ENCODE results near the gene PRKRIP1.
"Not testable (repeated sequence)": the region's sequence is repeated elsewhere in the genome, so short reads cannot be mapped to it uniquely, and the experiment has no call there.

Gene PRKRIP1

DNA sequence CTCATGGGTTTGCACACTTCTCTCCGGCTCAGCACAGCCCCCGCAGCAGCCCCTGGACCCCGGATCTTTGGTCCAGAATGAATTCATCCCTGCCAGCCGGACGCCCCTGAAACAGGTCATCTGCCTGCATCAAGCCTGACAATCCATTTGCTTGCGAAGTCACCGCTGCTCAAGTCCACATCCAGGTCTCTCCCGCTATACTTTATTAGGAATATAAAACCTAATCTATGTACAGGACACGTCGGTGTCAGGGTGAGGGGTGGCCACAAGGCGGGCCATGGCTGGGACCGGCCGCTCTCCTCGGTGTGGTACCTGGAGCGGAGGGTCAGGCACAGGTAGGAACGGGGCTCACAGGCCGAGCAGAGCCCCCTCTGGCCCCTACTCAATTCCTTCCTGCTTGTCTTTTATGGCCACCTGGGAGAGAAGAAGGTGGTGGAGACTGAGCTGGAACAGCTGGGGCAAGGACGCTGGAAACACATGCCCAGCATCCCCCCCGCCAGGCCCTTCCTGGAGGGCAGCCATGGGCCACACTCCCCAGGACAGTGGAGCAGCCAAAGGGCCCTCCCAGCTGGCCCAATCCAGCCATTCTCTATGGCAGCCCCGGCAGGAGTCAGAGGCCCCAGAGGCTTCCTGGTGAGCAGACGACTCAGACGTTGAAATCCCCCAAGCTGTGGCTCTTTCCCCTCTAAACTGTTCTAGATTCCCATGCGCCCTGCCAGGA is 77.3 kb downstream of the PRKRIP1 start:
- H3K36me3 ChIP-seq (ENCODE audit: insufficient read depth, low read length): peaks cover 53% of the 10 kb centered on the region
- no peaks in the 10 kb centered on the region for H3F3A ChIP-seq (ENCODE audit: insufficient read depth, low read length)
- H3K9me2 ChIP-seq (ENCODE audit: low read depth, low read length): no peaks in the 10 kb centered on the region
- H3K4me1 ChIP-seq (ENCODE audit: insufficient read depth, low read length, severe bottlenecking): peaks cover 4% of the 10 kb centered on the region
- H4K20me1 ChIP-seq (ENCODE audit: insufficient read depth, low read length): no peaks in the 10 kb centered on the region
- no peak overlapping the region for H3K4me3 ChIP-seq (ENCODE audit: low read depth, low read length, poor library complexity, severe bottlenecking)
- TF ChIP-seq, protein P1, sequence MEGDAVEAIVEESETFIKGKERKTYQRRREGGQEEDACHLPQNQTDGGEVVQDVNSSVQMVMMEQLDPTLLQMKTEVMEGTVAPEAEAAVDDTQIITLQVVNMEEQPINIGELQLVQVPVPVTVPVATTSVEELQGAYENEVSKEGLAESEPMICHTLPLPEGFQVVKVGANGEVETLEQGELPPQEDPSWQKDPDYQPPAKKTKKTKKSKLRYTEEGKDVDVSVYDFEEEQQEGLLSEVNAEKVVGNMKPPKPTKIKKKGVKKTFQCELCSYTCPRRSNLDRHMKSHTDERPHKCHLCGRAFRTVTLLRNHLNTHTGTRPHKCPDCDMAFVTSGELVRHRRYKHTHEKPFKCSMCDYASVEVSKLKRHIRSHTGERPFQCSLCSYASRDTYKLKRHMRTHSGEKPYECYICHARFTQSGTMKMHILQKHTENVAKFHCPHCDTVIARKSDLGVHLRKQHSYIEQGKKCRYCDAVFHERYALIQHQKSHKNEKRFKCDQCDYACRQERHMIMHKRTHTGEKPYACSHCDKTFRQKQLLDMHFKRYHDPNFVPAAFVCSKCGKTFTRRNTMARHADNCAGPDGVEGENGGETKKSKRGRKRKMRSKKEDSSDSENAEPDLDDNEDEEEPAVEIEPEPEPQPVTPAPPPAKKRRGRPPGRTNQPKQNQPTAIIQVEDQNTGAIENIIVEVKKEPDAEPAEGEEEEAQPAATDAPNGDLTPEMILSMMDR (IDR thresholded peaks at IDR 0.05; ENCODE audit: low read length): no peak
- no peak for TF ChIP-seq EZH2 (IDR thresholded peaks at IDR 0.05; ENCODE audit: borderline replicate concordance, low read length)
- no peaks in the 10 kb centered on the region for H3K27me3 ChIP-seq (ENCODE audit: insufficient read depth, low read length)
- H3K4me2 ChIP-seq (ENCODE audit: low read length): no peak overlapping the region
- H3K9me3 ChIP-seq (ENCODE audit: low read length): no peaks in the 10 kb centered on the region
- no peaks in the 10 kb centered on the region for H3K79me2 ChIP-seq (ENCODE audit: insufficient read depth, low read length)
- H3K27ac ChIP-seq (ENCODE audit: low read depth, low read length, poor library complexity, severe bottlenecking): no peak overlapping the region
- H3K9ac ChIP-seq (ENCODE audit: low read length): no peak overlapping the region
- H2AFZ ChIP-seq (ENCODE audit: low read length): no peak overlapping the region

DNA sequence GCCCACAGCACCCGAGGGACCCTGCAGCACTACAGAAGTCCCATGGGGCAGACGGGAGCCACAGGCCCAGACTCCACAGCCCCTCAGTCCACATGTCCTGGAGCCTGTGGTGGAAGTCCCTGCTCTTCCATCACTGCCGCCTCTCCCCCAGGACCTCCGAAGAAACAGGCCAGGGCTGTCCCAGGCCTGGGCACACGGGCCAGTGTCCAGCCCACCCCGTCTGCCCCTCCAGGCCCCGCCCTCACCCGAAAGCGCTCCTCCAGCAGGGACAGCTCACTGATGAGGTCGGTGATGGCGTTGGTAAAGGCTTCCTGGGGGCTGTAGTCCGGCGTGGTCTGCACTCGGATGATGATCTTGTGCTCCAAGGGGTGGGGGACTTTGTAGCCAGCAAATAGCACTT is 78.0 kb downstream of the PRKRIP1 start:
- H4K20me1 ChIP-seq (ENCODE audit: insufficient read depth, low read length); H3K27me3 ChIP-seq (ENCODE audit: insufficient read depth, low read length); H3K9me2 ChIP-seq (ENCODE audit: low read depth, low read length); H3K9ac ChIP-seq (ENCODE audit: low read length); H2AFZ ChIP-seq (ENCODE audit: low read length); H3K4me2 ChIP-seq (ENCODE audit: low read length); H3K4me1 ChIP-seq (ENCODE audit: insufficient read depth, low read length, severe bottlenecking); H3K4me3 ChIP-seq (ENCODE audit: low read depth, low read length, poor library complexity, severe bottlenecking); H3K27ac ChIP-seq (ENCODE audit: low read depth, low read length, poor library complexity, severe bottlenecking); H3F3A ChIP-seq (ENCODE audit: insufficient read depth, low read length); H3K9me3 ChIP-seq (ENCODE audit: low read length); H3K79me2 ChIP-seq (ENCODE audit: insufficient read depth, low read length): not testable (repeated sequence)
- peaks cover 46% of the 10 kb centered on the region for H3K36me3 ChIP-seq (ENCODE audit: insufficient read depth, low read length)

DNA sequence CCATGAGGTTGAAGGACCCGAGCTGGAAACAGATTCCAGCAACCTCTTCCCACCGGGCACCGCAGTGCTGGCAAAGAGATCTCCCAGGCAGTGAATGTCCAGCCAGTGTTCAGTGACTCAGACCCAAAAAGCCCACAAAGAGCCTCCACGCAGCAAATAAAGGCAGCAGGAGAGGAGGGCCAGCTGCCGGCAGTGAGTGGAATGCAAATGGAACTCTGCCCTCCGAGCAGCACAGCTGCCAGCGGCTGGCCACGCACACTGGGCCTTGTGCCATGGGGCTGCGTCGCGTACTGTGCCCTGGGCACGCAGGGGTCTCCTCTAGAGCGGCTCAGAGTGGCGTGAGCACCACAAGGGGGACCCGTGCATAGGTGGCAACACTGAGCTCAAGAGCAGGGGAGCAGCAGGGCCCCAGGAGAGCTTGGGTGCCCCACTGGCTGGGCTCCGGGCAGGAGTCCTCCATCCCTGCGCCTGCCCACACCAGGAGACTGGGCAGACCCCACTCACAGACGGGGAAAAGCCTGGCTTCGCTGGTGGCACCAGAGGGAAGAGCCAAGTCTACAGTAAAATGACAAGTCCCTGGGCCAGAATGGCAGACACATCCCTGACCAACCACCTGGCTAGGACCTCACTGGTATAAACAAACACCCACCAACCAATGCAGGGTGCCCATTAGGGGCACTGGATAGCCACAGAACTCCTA is 78.7 kb downstream of the PRKRIP1 start:
- H3K4me2 ChIP-seq (ENCODE audit: low read length); H4K20me1 ChIP-seq (ENCODE audit: insufficient read depth, low read length); H3K9me3 ChIP-seq (ENCODE audit: low read length); H3F3A ChIP-seq (ENCODE audit: insufficient read depth, low read length); H3K27ac ChIP-seq (ENCODE audit: low read depth, low read length, poor library complexity, severe bottlenecking); H3K9ac ChIP-seq (ENCODE audit: low read length); H3K79me2 ChIP-seq (ENCODE audit: insufficient read depth, low read length); H2AFZ ChIP-seq (ENCODE audit: low read length); H3K9me2 ChIP-seq (ENCODE audit: low read depth, low read length); H3K27me3 ChIP-seq (ENCODE audit: insufficient read depth, low read length); H3K4me1 ChIP-seq (ENCODE audit: insufficient read depth, low read length, severe bottlenecking); H3K4me3 ChIP-seq (ENCODE audit: low read depth, low read length, poor library complexity, severe bottlenecking): not testable (repeated sequence)
- peaks cover 38% of the 10 kb centered on the region for H3K36me3 ChIP-seq (ENCODE audit: insufficient read depth, low read length)
